H9 (cell line): ENCODE data around the gene MOB3C. TPM values are rescaled to one million over a fixed set of nuclear protein-coding genes. Genes with fewer than 3 reads are reported as not detected.
A peak's percentile ranks its signal among the peaks of the same experiment; 100 is the strongest.

Source experiments
- DNase-seq: peaks from one replicate; pipeline ENCODE4 v3.0.0-alpha.2; 2017
- H2AFZ ChIP-seq: one replicate; pipeline ENCODE4 v1.6.1; 2013; ENCODE audit warnings: mild to moderate bottlenecking, low read length, control low read depth, moderate library complexity
- H2AK5ac ChIP-seq: 2 replicates; pipeline ENCODE4 v1.6.1; 2013; ENCODE audit warnings: low read length, control low read depth, mixed read lengths; ENCODE audit not compliant: insufficient read length
- H2BK120ac ChIP-seq: one replicate; pipeline ENCODE4 v1.6.1; 2013; ENCODE audit warnings: low read depth, mild to moderate bottlenecking, low read length, control low read depth, inconsistent platforms; ENCODE audit not compliant: poor library complexity, severe bottlenecking
- H2BK12ac ChIP-seq: 2 replicates; pipeline ENCODE4 v1.6.1; 2013; ENCODE audit warnings: low read length, control low read depth, mixed read lengths, low read depth; ENCODE audit not compliant: insufficient read length
- H2BK15ac ChIP-seq: 2 replicates; pipeline ENCODE4 v1.6.1; 2013; ENCODE audit warnings: low read depth, low read length, control low read depth
- H2BK20ac ChIP-seq: one replicate; pipeline ENCODE4 v1.6.1; 2013; ENCODE audit warnings: low read depth, mild to moderate bottlenecking, low read length, control low read depth, inconsistent platforms; ENCODE audit not compliant: poor library complexity, severe bottlenecking
- H2BK5ac ChIP-seq: 2 replicates; pipeline ENCODE4 v1.6.1; 2013; ENCODE audit warnings: low read length, control low read depth, mixed read lengths; ENCODE audit not compliant: insufficient read length
- H3K14ac ChIP-seq: 2 replicates; pipeline ENCODE4 v1.6.1; 2013; ENCODE audit warnings: low read length, control low read depth; ENCODE audit not compliant: insufficient read depth
- H3K18ac ChIP-seq: 2 replicates; pipeline ENCODE4 v1.6.1; 2013; ENCODE audit warnings: low read depth, mild to moderate bottlenecking, mixed read lengths, low read length, control low read depth; ENCODE audit not compliant: insufficient read length
- H3K23ac ChIP-seq: 2 replicates; pipeline ENCODE4 v1.6.1; 2013; ENCODE audit warnings: low read length, control low read depth, mixed read lengths, low read depth; ENCODE audit not compliant: insufficient read length
- H3K23me2 ChIP-seq: 2 replicates; pipeline ENCODE4 v1.6.1; 2013; ENCODE audit warnings: low read depth, mild to moderate bottlenecking, mixed read lengths, low read length, control low read depth; ENCODE audit not compliant: insufficient read length, poor library complexity, severe bottlenecking
- H3K27ac ChIP-seq: 2 replicates; pipeline ENCODE4 v1.5.1; 2013; ENCODE audit warnings: low read length, control low read depth, mixed read lengths, low read depth; ENCODE audit not compliant: insufficient read length
- H3K27me3 ChIP-seq: 2 replicates; pipeline ENCODE4 v1.6.1; 2013; ENCODE audit warnings: low read length, control low read depth, inconsistent platforms; ENCODE audit not compliant: insufficient read depth
- H3K4ac ChIP-seq: 2 replicates; pipeline ENCODE4 v1.6.1; 2013; ENCODE audit warnings: low read depth, mild to moderate bottlenecking, control low read depth, inconsistent platforms, low read length, moderate library complexity
- H3K4me1 ChIP-seq: 2 replicates; pipeline ENCODE4 v1.6.1; 2013; ENCODE audit warnings: low read length, control low read depth, inconsistent platforms; ENCODE audit not compliant: insufficient read depth
- H3K4me2 ChIP-seq: 2 replicates; pipeline ENCODE4 v1.6.1; 2013; ENCODE audit warnings: low read length, control low read depth, mixed read lengths; ENCODE audit not compliant: insufficient read length, insufficient read depth
- H3K56ac ChIP-seq: 2 replicates; pipeline ENCODE4 v1.6.1; 2013; ENCODE audit warnings: low read depth, mild to moderate bottlenecking, mixed read lengths, low read length, control low read depth; ENCODE audit not compliant: insufficient read length
- H3K79me1 ChIP-seq: 2 replicates; pipeline ENCODE4 v1.6.1; 2013; ENCODE audit warnings: low read depth, mild to moderate bottlenecking, moderate library complexity, low read length, control low read depth, inconsistent platforms; ENCODE audit not compliant: insufficient read depth, poor library complexity, severe bottlenecking
- H3K79me2 ChIP-seq: 2 replicates; pipeline ENCODE4 v1.6.1; 2013; ENCODE audit warnings: low read length, control low read depth, inconsistent platforms; ENCODE audit not compliant: insufficient read depth
- H3K9ac ChIP-seq: 2 replicates; pipeline ENCODE4 v1.6.1; 2013; ENCODE audit warnings: low read length, control low read depth, mixed read lengths; ENCODE audit not compliant: insufficient read length; ENCODE audit errors: extremely low read depth
- H3K9me3 ChIP-seq: one replicate; pipeline ENCODE4 v1.6.1; 2013; ENCODE audit warnings: low read depth, low read length, inconsistent platforms; ENCODE audit not compliant: control insufficient read depth
- H3T11ph ChIP-seq: one replicate; pipeline ENCODE4 v1.6.1; 2013; ENCODE audit warnings: mild to moderate bottlenecking, low read length, control low read depth, inconsistent platforms
- H4K20me1 ChIP-seq: one replicate; pipeline ENCODE4 v1.6.1; 2013; ENCODE audit not compliant: control insufficient read depth, insufficient read length, insufficient read depth
- H4K5ac ChIP-seq: 2 replicates; pipeline ENCODE4 v1.6.1; 2013; ENCODE audit warnings: low read depth, mild to moderate bottlenecking, mixed read lengths, low read length, control low read depth; ENCODE audit not compliant: insufficient read length
- H4K8ac ChIP-seq: replicated peaks from 2 replicates; pipeline ENCODE4 v1.6.1; 2013; ENCODE audit warnings: low read length, control low read depth, mixed read lengths, low read depth; ENCODE audit not compliant: insufficient read length
- H4K91ac ChIP-seq: 2 replicates; pipeline ENCODE4 v1.6.1; 2013; ENCODE audit warnings: low read depth, mild to moderate bottlenecking, moderate library complexity, mixed read lengths, low read length, control low read depth; ENCODE audit not compliant: insufficient read length
- H3K27ac Mint-ChIP-seq, 3 experiments: 2 replicates in 2 of 3; 3 replicates in 1 of 3; pipeline ENCODE4 v1.8.0; 2020 to 2021; ENCODE audit warnings: mixed read lengths in 3 of 3, mild to moderate bottlenecking in 1 of 3, moderate library complexity in 1 of 3
- H3K27me3 Mint-ChIP-seq: 2 replicates; pipeline ENCODE4 v1.8.0; 2021; ENCODE audit warnings: low read depth, mild to moderate bottlenecking, moderate library complexity, mixed read lengths
- H3K36me3 Mint-ChIP-seq, 3 experiments: 2 replicates in 2 of 3; 3 replicates in 1 of 3; pipeline ENCODE4 v1.8.0; 2020 to 2021; ENCODE audit warnings: low read depth in 3 of 3, mixed read lengths in 3 of 3; ENCODE audit not compliant: insufficient read depth in 1 of 3
- H3K4me1 Mint-ChIP-seq, 2 experiments: 2 replicates each; pipeline ENCODE4 v1.8.0; 2020; ENCODE audit warnings: mixed read lengths in 2 of 2
- H3K4me3 Mint-ChIP-seq, 2 experiments: 2 replicates in 1 of 2; 3 replicates in 1 of 2; pipeline ENCODE4 v1.8.0; 2020 to 2021; ENCODE audit warnings: mild to moderate bottlenecking in 2 of 2, mixed read lengths in 2 of 2, moderate library complexity in 1 of 2
- H3K9me3 Mint-ChIP-seq, 2 experiments: 2 replicates in 1 of 2; 3 replicates in 1 of 2; pipeline ENCODE4 v1.8.0; 2020; ENCODE audit warnings: mild to moderate bottlenecking in 2 of 2, mixed read lengths in 2 of 2, moderate library complexity in 1 of 2
- WGBS: extraction: QIAGEN DNeasy Blood & Tissue Kit; methylation state at CpG from one replicate; pipeline ENCODE4 v1.1.7; 2013; ENCODE audit warnings: missing lambda C conversion rate, low lambda C conversion rate, mixed read lengths; ENCODE audit not compliant: insufficient read length; ENCODE audit errors: extremely low coverage; 5-methylcytosine and 5-hydroxymethylcytosine counted together
- total RNA-seq: library from RNA; stranded (reverse); gene quantifications from 2 replicates; pipeline ENCODE4 v1.2.1, GENCODE V29; 2021
- TF ChIP-seq, protein P1 (sequence below): fragments of 200-600 bp; sonication (generic); conservative IDR thresholded peaks from 3 replicates; pipeline ENCODE4 v1.8.0; 2021; ENCODE audit warnings: antibody characterized with exemption, mild to moderate bottlenecking

MOB3C gene
- total RNA-seq, 1 experiment from 2014 or later, result 3.2 TPM

DNA sequence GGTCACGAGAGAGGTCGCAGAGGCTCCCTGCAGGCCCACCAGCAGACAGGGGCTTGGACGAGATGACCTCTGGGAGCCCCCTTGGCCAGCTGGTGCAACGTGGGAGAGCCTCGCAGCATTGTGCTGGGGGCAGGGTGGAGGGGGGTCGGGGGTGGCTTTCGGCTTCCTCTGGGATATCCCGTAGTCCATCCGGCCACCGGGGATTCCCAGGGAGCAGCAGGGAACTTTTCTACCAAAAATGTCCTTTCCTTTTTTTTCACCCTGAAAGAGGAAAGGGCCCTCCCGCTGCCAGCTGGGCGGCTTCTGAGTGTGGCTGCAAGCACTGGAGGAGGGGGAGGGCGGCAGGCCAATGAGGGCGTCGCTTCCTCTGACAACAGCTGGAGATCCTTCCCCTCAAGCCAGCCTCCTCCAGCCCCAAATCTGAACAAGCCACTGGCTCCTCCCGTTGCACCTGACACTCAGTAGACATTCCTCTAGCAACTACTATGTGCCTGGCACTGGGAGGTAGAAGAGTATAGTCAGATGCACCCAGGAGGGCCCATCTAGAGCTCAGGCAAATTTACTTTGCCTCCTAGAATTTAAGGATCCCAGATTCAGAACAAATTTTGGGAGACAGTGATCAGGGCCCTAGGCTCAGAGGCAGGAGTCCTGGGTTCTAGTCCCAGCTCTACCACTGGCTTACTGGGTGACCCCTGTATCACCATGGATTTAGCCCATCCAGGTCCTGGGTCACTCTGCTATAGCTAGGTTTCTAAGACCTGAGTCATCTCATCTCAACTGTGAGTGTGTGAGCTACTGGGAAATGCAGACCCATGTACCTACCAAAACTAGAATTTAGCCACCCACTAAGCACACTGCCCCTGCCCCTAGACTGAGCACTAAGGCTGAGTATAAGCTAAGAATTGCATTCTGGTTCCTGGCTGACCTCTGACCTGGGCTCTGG lies 2.7 kb downstream of the MOB3C start:
- Histone ChIP-seq H3K9me3 (no peaks in the 10 kb centered on the region), H2BK5ac (no peak overlapping the region), H3K4me1 (peaks cover 14% of the 10 kb centered on the region; the same call in 1 of the 2 replicates), H2AFZ (no peak overlapping the region), H3T11ph (no peak overlapping the region), H3K18ac (no peak overlapping the region), H3K79me1 (no peaks in the 10 kb centered on the region), H3K14ac (peak overlapping the region; percentile 38; the same call in 1 of the 2 replicates), H2BK20ac (no peak overlapping the region), H2BK15ac (no peak overlapping the region), H3K23me2 (peaks cover 8% of the 10 kb centered on the region), H3K27ac (no peak overlapping the region), H4K8ac (no peak overlapping the region), H3K56ac (no peak overlapping the region), H4K20me1 (no peaks in the 10 kb centered on the region), H3K4me2 (peak overlapping the region; percentile 10), H4K5ac (no peak overlapping the region), H4K91ac (no peak overlapping the region), H3K27me3 (peaks cover 3% of the 10 kb centered on the region; the same call in 1 of the 2 replicates), H2BK12ac (no peak overlapping the region), H3K23ac (no peak overlapping the region), H3K9ac (no peak overlapping the region), H2AK5ac (no peak overlapping the region), H3K79me2 (no peaks in the 10 kb centered on the region), H3K4ac (no peak overlapping the region), H2BK120ac (no peak overlapping the region)
- H3K27me3 Mint-ChIP-seq, result peaks cover 25% of the 10 kb centered on the region
- H3K4me1 Mint-ChIP-seq, result peaks cover 49 to 57% of the 10 kb centered on the region in 2 experiments
- H3K27ac Mint-ChIP-seq, result peak overlapping the region in 2 of 3 experiments; percentile 71 to 82; a peak in 2 of 7 replicates
- peaks cover 0 to 8% (median 0%) of the 10 kb centered on the region in 3 experiments; a peak in 3 of 7 replicates for H3K36me3 Mint-ChIP-seq
- no peaks in the 10 kb centered on the region for H3K9me3 Mint-ChIP-seq
- H3K4me3 Mint-ChIP-seq, result peak overlapping the region; percentile 37 to 58; a peak in 4 of 5 replicates
- WGBS, result no CpG with 5 or more reads among the region's 16 CpGs
- DNase-seq, result peak; percentile 92
- TF ChIP-seq, protein P1, sequence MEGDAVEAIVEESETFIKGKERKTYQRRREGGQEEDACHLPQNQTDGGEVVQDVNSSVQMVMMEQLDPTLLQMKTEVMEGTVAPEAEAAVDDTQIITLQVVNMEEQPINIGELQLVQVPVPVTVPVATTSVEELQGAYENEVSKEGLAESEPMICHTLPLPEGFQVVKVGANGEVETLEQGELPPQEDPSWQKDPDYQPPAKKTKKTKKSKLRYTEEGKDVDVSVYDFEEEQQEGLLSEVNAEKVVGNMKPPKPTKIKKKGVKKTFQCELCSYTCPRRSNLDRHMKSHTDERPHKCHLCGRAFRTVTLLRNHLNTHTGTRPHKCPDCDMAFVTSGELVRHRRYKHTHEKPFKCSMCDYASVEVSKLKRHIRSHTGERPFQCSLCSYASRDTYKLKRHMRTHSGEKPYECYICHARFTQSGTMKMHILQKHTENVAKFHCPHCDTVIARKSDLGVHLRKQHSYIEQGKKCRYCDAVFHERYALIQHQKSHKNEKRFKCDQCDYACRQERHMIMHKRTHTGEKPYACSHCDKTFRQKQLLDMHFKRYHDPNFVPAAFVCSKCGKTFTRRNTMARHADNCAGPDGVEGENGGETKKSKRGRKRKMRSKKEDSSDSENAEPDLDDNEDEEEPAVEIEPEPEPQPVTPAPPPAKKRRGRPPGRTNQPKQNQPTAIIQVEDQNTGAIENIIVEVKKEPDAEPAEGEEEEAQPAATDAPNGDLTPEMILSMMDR, result no peak
